ENCODE measurements around the gene GLUD1.
"Not testable (repeated sequence)": the region's sequence is repeated elsewhere in the genome, so short reads cannot be mapped to it uniquely, and the experiment has no call there.

Gene GLUD1

DNA sequence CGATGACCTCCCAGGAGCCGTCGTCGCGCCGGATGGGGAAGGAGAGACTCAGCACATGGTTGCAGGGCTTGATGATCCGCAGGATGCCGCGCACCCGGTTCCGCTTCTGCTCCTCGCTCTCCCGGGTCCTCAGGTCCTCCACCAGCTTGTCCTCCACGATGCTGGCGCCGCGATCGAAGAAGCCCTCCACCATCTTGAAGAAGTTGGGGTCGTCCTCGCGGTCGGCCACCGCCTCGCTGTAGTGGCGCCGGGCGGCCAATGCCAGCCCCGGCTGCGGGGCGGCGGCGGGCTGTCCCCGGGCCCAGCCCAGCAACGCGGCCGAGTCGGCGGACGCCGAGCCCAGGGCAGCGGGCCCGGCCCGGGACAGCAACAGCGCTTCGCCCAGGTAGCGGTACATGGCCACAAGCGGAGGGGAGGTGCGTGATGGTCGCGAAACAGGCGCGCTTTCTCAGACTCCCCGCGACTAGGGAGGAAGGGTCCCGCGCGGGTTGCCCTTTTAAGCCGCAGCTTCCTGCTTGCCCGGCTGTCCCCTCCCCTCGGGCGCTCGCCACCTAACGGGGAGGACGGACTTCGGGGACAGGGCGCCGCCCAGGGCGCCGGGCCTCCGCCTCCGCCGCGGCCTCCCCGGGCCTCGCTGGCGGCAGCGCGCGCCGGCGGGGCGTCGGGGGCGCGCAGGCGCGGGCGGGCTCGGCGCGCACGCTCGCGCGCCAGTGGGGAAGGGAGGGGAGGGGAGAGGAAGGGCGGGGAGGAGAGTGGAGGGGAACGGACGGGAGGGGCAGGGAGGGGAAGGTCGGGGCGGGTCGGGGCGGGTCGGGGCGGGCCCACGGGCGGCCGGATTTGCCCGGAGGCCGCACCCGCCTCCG is at the start of gene GLUD1, which contains the start of gene SHLD2:
TSS of gene GLUD1 (minus strand) at position 471 of the 863 bp plus-strand sequence. CDS start at position 397, 74 bp downstream.
TSS of gene SHLD2 (plus strand) at position 834 of the 863 bp plus-strand sequence. CDS start 56,149 bp downstream, outside the sequence.
- Histone ChIP-seq H3K4me3 (ENCODE audit: low read depth in 1 of 2, low read length in 1 of 2) (peak within 1 kb of the TSS; percentile 81 to 87), H3K27me3 (no peaks in the 10 kb centered on the region), H3K9me3 (no peaks in the 10 kb centered on the region), H3K4me1 (ENCODE audit: control insufficient read depth in 1 of 2, insufficient read depth in 1 of 2, low read depth in 1 of 2, low read length in 1 of 2) (peaks cover 24 to 29% of the 10 kb centered on the region in 2 experiments), H3K27ac (peak within 1 kb of the TSS; percentile 92), H3K36me3 (no peaks in the 10 kb centered on the region)
- TF ChIP-seq, protein P1, sequence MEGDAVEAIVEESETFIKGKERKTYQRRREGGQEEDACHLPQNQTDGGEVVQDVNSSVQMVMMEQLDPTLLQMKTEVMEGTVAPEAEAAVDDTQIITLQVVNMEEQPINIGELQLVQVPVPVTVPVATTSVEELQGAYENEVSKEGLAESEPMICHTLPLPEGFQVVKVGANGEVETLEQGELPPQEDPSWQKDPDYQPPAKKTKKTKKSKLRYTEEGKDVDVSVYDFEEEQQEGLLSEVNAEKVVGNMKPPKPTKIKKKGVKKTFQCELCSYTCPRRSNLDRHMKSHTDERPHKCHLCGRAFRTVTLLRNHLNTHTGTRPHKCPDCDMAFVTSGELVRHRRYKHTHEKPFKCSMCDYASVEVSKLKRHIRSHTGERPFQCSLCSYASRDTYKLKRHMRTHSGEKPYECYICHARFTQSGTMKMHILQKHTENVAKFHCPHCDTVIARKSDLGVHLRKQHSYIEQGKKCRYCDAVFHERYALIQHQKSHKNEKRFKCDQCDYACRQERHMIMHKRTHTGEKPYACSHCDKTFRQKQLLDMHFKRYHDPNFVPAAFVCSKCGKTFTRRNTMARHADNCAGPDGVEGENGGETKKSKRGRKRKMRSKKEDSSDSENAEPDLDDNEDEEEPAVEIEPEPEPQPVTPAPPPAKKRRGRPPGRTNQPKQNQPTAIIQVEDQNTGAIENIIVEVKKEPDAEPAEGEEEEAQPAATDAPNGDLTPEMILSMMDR (IDR thresholded peaks at IDR 0.05), result no peak

DNA sequence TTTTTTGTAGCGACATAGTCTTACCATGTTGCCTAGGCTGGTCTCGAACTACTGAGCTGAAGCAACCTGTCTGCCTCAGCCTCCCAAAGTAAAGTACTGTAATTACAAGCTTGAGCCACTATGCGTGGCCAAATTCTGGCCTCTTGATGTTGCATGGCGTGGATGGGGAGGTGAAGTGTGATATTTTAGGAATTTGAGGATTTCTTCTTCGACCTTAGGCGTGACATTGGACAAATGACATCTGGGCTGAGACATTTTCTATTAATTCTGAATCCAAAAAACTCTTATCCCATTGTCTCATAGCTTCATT is 48.4 kb upstream of the GLUD1 start:
- H3K27ac ChIP-seq; H3K27me3 ChIP-seq; H3K9me3 ChIP-seq; H3K36me3 ChIP-seq; H3K4me3 ChIP-seq (ENCODE audit: low read depth in 1 of 2, low read length in 1 of 2); H3K4me1 ChIP-seq (ENCODE audit: control insufficient read depth in 1 of 2, insufficient read depth in 1 of 2, low read depth in 1 of 2, low read length in 1 of 2): not testable (repeated sequence)

- not testable (repeated sequence) for H3K27ac ChIP-seq; H3K4me1 ChIP-seq (ENCODE audit: control insufficient read depth in 1 of 2, insufficient read depth in 1 of 2, low read depth in 1 of 2, low read length in 1 of 2); H3K9me3 ChIP-seq; H3K36me3 ChIP-seq; H3K4me3 ChIP-seq (ENCODE audit: low read depth in 1 of 2, low read length in 1 of 2); H3K27me3 ChIP-seq
Observed at GRCh38 chr10:87142230-87143108, 47.8 kb upstream of the GLUD1 start.

GRCh38 chr10:87137478-87137877 is 42.8 kb upstream of the GLUD1 start:
- not testable (repeated sequence) for H3K36me3 ChIP-seq; H3K9me3 ChIP-seq; H3K27ac ChIP-seq; H3K4me1 ChIP-seq (ENCODE audit: control insufficient read depth in 1 of 2, insufficient read depth in 1 of 2, low read depth in 1 of 2, low read length in 1 of 2); H3K27me3 ChIP-seq; H3K4me3 ChIP-seq (ENCODE audit: low read depth in 1 of 2, low read length in 1 of 2)

- not testable (repeated sequence) for H3K4me1 ChIP-seq (ENCODE audit: control insufficient read depth in 1 of 2, insufficient read depth in 1 of 2, low read depth in 1 of 2, low read length in 1 of 2); H3K27ac ChIP-seq; H3K9me3 ChIP-seq; H3K27me3 ChIP-seq; H3K36me3 ChIP-seq; H3K4me3 ChIP-seq (ENCODE audit: low read depth in 1 of 2, low read length in 1 of 2)
Observed at GRCh38 chr10:87134440-87134839, 39.8 kb upstream of the GLUD1 start.

GRCh38 chr10:87133936-87134335 is 39.3 kb upstream of the GLUD1 start:
- not testable (repeated sequence) for H3K27me3 ChIP-seq; H3K27ac ChIP-seq; H3K4me3 ChIP-seq (ENCODE audit: low read depth in 1 of 2, low read length in 1 of 2); H3K9me3 ChIP-seq; H3K36me3 ChIP-seq; H3K4me1 ChIP-seq (ENCODE audit: control insufficient read depth in 1 of 2, insufficient read depth in 1 of 2, low read depth in 1 of 2, low read length in 1 of 2)

DNA sequence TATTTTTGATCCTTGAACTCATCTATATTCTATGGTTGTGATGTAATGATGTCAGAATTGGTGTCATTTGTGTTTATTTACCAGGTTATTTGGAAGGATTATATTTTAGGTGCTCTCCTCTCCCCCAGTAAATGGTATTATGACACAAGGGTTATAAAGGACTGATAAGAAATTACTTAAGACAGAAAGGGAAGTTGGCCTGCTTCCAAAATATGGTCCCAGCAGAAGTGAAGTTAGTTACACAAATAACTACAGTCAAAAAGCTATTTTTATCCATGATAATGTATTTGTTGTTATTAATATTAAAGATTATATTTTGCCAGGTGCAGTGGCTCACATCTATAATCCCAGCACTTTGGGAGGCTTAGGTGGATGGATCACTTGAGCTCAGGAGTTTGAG is 37.5 kb upstream of the GLUD1 start:
- not testable (repeated sequence) for H3K27me3 ChIP-seq; H3K4me3 ChIP-seq (ENCODE audit: low read depth in 1 of 2, low read length in 1 of 2); H3K4me1 ChIP-seq (ENCODE audit: control insufficient read depth in 1 of 2, insufficient read depth in 1 of 2, low read depth in 1 of 2, low read length in 1 of 2)

DNA sequence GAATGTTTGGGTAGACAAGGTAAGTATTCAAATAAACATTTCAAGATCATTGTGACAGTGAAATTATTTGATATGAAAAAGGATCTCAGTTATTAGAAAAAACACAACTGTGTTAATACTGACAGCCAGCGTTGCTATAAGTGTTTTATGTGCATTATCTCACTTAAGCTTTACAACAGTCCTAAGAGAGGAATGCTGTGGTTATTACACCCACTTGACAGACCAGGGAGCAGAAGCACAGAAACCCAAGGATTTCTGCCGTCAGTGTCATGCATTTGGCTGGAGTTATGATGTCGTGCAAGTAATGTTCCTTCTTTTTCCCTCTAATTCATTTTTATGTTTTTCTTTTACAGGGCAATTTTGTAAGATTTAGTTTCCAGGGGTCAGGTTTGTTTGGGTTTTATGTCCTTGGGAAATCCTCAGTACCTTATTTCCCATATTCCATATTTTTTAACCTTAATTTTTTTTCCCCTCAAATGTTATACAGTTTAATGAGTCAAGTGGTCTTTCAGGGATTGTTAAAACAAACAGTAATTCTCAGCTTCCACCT is 33.0 kb upstream of the GLUD1 start:
- H3K27me3 ChIP-seq; H3K4me3 ChIP-seq (ENCODE audit: low read depth in 1 of 2, low read length in 1 of 2); H3K9me3 ChIP-seq; H3K27ac ChIP-seq; H3K36me3 ChIP-seq; H3K4me1 ChIP-seq (ENCODE audit: control insufficient read depth in 1 of 2, insufficient read depth in 1 of 2, low read depth in 1 of 2, low read length in 1 of 2): not testable (repeated sequence)

More for the DNA sequence above, 37.5 kb upstream of the GLUD1 start:
- H3K36me3 ChIP-seq, H3K27ac ChIP-seq, H3K9me3 ChIP-seq: not testable (repeated sequence)

DNA sequence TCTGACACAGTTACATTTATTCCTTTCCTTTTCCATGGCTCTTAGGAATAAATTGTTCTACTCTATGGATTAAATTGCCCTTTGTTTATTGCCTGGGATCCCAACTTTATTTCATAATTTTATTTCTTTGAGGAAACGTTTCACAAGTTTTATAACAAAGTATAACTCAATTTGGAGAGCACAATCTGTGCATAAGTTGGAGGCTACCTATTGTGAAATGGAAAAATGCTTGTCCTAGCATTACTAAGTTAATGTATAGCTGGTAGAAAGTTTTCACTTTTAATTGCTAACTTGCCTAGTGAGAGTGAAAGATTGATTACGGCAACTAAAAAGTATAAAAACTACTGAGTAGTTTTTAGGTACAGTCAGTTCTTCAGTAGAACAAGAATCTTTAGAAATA is 32.4 kb upstream of the GLUD1 start:
- H3K36me3 ChIP-seq; H3K27me3 ChIP-seq; H3K27ac ChIP-seq; H3K9me3 ChIP-seq; H3K4me3 ChIP-seq (ENCODE audit: low read depth in 1 of 2, low read length in 1 of 2); H3K4me1 ChIP-seq (ENCODE audit: control insufficient read depth in 1 of 2, insufficient read depth in 1 of 2, low read depth in 1 of 2, low read length in 1 of 2): not testable (repeated sequence)

DNA sequence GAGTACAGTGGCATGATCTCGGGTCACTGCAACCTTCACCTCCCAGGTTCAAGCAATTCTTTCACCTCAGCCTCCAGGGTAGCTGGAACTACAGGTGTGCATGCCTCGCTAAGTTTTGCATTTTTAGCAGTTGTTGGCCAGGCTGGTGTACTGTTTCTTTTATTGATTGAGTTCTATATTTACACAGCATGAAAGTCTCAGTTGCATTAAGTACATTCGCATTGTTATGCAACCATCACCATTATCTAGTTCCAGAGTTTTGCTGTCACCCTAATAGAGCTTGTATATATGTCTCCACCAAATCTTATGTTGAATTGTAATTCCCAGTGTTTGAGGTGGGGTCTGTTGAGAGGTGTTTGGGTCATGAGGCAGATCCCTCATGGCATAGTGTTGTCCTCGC is 28.7 kb upstream of the GLUD1 start:
- not testable (repeated sequence) for H3K27ac ChIP-seq; H3K36me3 ChIP-seq; H3K4me3 ChIP-seq (ENCODE audit: low read depth in 1 of 2, low read length in 1 of 2); H3K4me1 ChIP-seq (ENCODE audit: control insufficient read depth in 1 of 2, insufficient read depth in 1 of 2, low read depth in 1 of 2, low read length in 1 of 2); H3K27me3 ChIP-seq; H3K9me3 ChIP-seq

- not testable (repeated sequence) for H3K9me3 ChIP-seq; H3K36me3 ChIP-seq; H3K27me3 ChIP-seq; H3K4me3 ChIP-seq (ENCODE audit: low read depth in 1 of 2, low read length in 1 of 2); H3K4me1 ChIP-seq (ENCODE audit: control insufficient read depth in 1 of 2, insufficient read depth in 1 of 2, low read depth in 1 of 2, low read length in 1 of 2); H3K27ac ChIP-seq
Observed at GRCh38 chr10:87119029-87119428, 24.4 kb upstream of the GLUD1 start.

- H3K4me3 ChIP-seq (ENCODE audit: low read depth in 1 of 2, low read length in 1 of 2); H3K36me3 ChIP-seq; H3K27me3 ChIP-seq; H3K9me3 ChIP-seq; H3K27ac ChIP-seq; H3K4me1 ChIP-seq (ENCODE audit: control insufficient read depth in 1 of 2, insufficient read depth in 1 of 2, low read depth in 1 of 2, low read length in 1 of 2): not testable (repeated sequence)
Observed at GRCh38 chr10:87118122-87118521, 23.5 kb upstream of the GLUD1 start.

Data from neutrophil (primary cell).